ENCODE data around the gene LDHD.

LDHD gene

DNA sequence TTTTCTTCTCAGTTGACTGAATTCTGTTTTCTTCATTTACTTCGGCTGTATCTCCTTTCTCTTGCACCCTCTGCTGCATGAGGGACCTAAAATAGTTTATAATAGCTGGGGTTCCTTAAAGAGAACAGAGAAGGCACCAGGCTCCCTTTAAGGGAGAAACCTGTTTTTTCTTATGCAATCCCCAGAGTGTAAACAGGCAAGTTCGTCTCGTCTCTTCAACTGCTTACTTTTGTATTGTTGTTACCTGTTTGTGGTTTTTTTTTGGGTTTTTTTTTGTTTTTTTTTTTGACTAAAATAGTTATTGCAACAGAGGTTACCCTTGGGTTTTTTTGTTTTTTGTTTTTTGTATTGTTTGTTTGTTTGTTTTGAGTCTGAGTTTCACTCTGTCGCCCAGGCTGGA lies 3.7 kb upstream of the LDHD start:
- H3K4me1 ChIP-seq (ENCODE audit: control insufficient read depth, low read length) = no peaks in the 10 kb centered on the region
- H3K4me2 ChIP-seq (ENCODE audit: low read length) = no peak overlapping the region
- no peaks in the 10 kb centered on the region for H3K9me2 ChIP-seq (replicated peaks; ENCODE audit: control insufficient read depth, low read length)
- no peak overlapping the region for H3K27ac ChIP-seq (ENCODE audit: low read depth, low read length)
- no peaks in the 10 kb centered on the region for H3F3A ChIP-seq (ENCODE audit: control insufficient read depth, insufficient read depth)
- no peaks in the 10 kb centered on the region for H4K20me1 ChIP-seq (ENCODE audit: control insufficient read depth, insufficient read depth, low read depth, low read length)
- peaks cover 10% of the 10 kb centered on the region for H3K9me3 ChIP-seq (ENCODE audit: control insufficient read depth, insufficient read depth, low read length)
- no peaks in the 10 kb centered on the region for H3K36me3 ChIP-seq (ENCODE audit: control insufficient read depth, low read length)
- no peak for TF ChIP-seq EZH2phosphoT487 (IDR thresholded peaks at IDR 0.05; ENCODE audit: borderline replicate concordance, low read length)
- TF ChIP-seq, protein P1, sequence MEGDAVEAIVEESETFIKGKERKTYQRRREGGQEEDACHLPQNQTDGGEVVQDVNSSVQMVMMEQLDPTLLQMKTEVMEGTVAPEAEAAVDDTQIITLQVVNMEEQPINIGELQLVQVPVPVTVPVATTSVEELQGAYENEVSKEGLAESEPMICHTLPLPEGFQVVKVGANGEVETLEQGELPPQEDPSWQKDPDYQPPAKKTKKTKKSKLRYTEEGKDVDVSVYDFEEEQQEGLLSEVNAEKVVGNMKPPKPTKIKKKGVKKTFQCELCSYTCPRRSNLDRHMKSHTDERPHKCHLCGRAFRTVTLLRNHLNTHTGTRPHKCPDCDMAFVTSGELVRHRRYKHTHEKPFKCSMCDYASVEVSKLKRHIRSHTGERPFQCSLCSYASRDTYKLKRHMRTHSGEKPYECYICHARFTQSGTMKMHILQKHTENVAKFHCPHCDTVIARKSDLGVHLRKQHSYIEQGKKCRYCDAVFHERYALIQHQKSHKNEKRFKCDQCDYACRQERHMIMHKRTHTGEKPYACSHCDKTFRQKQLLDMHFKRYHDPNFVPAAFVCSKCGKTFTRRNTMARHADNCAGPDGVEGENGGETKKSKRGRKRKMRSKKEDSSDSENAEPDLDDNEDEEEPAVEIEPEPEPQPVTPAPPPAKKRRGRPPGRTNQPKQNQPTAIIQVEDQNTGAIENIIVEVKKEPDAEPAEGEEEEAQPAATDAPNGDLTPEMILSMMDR (IDR thresholded peaks at IDR 0.05; ENCODE audit: low read depth, low read length, poor library complexity, severe bottlenecking) = no peak
- no peak overlapping the region for H3K4me3 ChIP-seq (ENCODE audit: low read length)
- H3K27me3 ChIP-seq (ENCODE audit: control insufficient read depth, low read length) = no peaks in the 10 kb centered on the region
- no peaks in the 10 kb centered on the region for H3K79me2 ChIP-seq (ENCODE audit: control insufficient read depth, low read length)

GRCh38 chr16:75118943-75119539 lies 2.5 kb upstream of the LDHD start:
- Histone ChIP-seq H3K79me2 (ENCODE audit: control insufficient read depth, low read length) (no peaks in the 10 kb centered on the region), H3K4me1 (ENCODE audit: control insufficient read depth, low read length) (no peaks in the 10 kb centered on the region), H3K27me3 (ENCODE audit: control insufficient read depth, low read length) (no peaks in the 10 kb centered on the region), H3K27ac (ENCODE audit: low read depth, low read length) (no peak overlapping the region), H3K9me3 (ENCODE audit: control insufficient read depth, insufficient read depth, low read length) (peaks cover 10% of the 10 kb centered on the region), H3K9me2 (replicated peaks; ENCODE audit: control insufficient read depth, low read length) (no peaks in the 10 kb centered on the region), H4K20me1 (ENCODE audit: control insufficient read depth, insufficient read depth, low read depth, low read length) (no peaks in the 10 kb centered on the region), H3K36me3 (ENCODE audit: control insufficient read depth, low read length) (no peaks in the 10 kb centered on the region), H3K4me3 (ENCODE audit: low read length) (no peak overlapping the region), H3K4me2 (ENCODE audit: low read length) (no peak overlapping the region), H3F3A (ENCODE audit: control insufficient read depth, insufficient read depth) (no peaks in the 10 kb centered on the region)
- TF ChIP-seq EZH2phosphoT487 (IDR thresholded peaks at IDR 0.05; ENCODE audit: borderline replicate concordance, low read length) = no peak
- TF ChIP-seq, protein P1 (IDR thresholded peaks at IDR 0.05; ENCODE audit: low read depth, low read length, poor library complexity, severe bottlenecking) = no peak

- Histone ChIP-seq H3K36me3 (ENCODE audit: control insufficient read depth, low read length) (no peaks in the 10 kb centered on the region), H3K4me2 (ENCODE audit: low read length) (no peak overlapping the region), H3K79me2 (ENCODE audit: control insufficient read depth, low read length) (no peaks in the 10 kb centered on the region), H4K20me1 (ENCODE audit: control insufficient read depth, insufficient read depth, low read depth, low read length) (no peaks in the 10 kb centered on the region), H3F3A (ENCODE audit: control insufficient read depth, insufficient read depth) (no peaks in the 10 kb centered on the region), H3K4me1 (ENCODE audit: control insufficient read depth, low read length) (peaks cover 1% of the 10 kb centered on the region; the same call in 1 of the 2 replicates), H3K27ac (ENCODE audit: low read depth, low read length) (no peak overlapping the region), H3K4me3 (ENCODE audit: low read length) (no peak overlapping the region), H3K9me3 (ENCODE audit: control insufficient read depth, insufficient read depth, low read length) (peaks cover 6% of the 10 kb centered on the region), H3K27me3 (ENCODE audit: control insufficient read depth, low read length) (no peaks in the 10 kb centered on the region; the same call in 1 of the 2 replicates), H3K9me2 (replicated peaks; ENCODE audit: control insufficient read depth, low read length) (no peaks in the 10 kb centered on the region)
- TF ChIP-seq EZH2phosphoT487 (IDR thresholded peaks at IDR 0.05; ENCODE audit: borderline replicate concordance, low read length) = no peak
- TF ChIP-seq, protein P1 (IDR thresholded peaks at IDR 0.05; ENCODE audit: low read depth, low read length, poor library complexity, severe bottlenecking) = no peak
Observed at GRCh38 chr16:75116911-75117245, 298 bp upstream of the LDHD start.
